Measurements from ENCODE around the gene OR10G3. TPM values are rescaled to one million over a fixed set of nuclear protein-coding genes. Genes with fewer than 3 reads are reported as not detected.
A peak's percentile ranks its signal among the peaks of the same experiment; 100 is the strongest.

Gene OR10G3
- total and polyA plus RNA-seq, 2 of the 13 experiments (the other 11 are each of a cell fraction or from before 2014, with no cell fraction given), result not detected

- TF ChIP-seq ARID3A (IDR thresholded peaks at IDR 0.05; ENCODE audit: low read depth, low read length) (no peak), SAP130 (CRISPR knock-in tag; IDR thresholded peaks at IDR 0.05; ENCODE audit: low read depth) (0 out of 2 replicates have a peak, but pooled peaks have one; percentile 17), ZNF841 (CRISPR knock-in tag; IDR thresholded peaks at IDR 0.05; ENCODE audit: borderline replicate concordance) (no peak)
Measured at GRCh38 chr14:21520767-21521166, 59.1 kb downstream of the OR10G3 start (continued).

GRCh38 chr14:21518725-21519124 lies 61.2 kb downstream of the OR10G3 start:
- FAIRE-seq (no peak), DNase-seq (ENCODE audit: low spot score) (no peak), ATAC-seq (no peak)
- H3K27me3 ChIP-seq (ENCODE audit: control insufficient read depth in 1 of 2, insufficient read depth in 2 of 2, low read length in 2 of 2), result no peaks in the 10 kb centered on the region
- H2AFZ ChIP-seq (ENCODE audit: low read length), result no peak overlapping the region
- no peak overlapping the region for H3K27ac ChIP-seq (ENCODE audit: extremely low read length, insufficient read depth, low read length)
- intact Hi-C loops (cut with micrococcal nuclease; ENCODE audit: unreplicated experiment), result no loop called here
- no peak overlapping the region for H3K4me3 ChIP-seq (replicated peaks in 1 of 3; ENCODE audit: insufficient read depth in 1 of 3, low read depth in 2 of 3, low read length in 3 of 3)
- no peak overlapping the region for H3K4me2 ChIP-seq (ENCODE audit: low read depth, low read length)
- H3K9ac ChIP-seq (ENCODE audit: insufficient read depth, low read depth, low read length), result no peak overlapping the region
- 82% methylated on average over 2 of the region's 2 CpGs for WGBS (ENCODE audit: low lambda C conversion rate)
- in situ Hi-C loops (cut with HindIII; ENCODE audit: extremely low pct_ligation_motif_present, low pct_unique_long_range_greater_than_20kb), result no loop called here
- no peak for TF ChIP-seq ZMYM3 (CRISPR knock-in tag; IDR thresholded peaks at IDR 0.05)
- no peak for TF ChIP-seq ZNF530 (CRISPR knock-in tag; IDR thresholded peaks at IDR 0.05; ENCODE audit: low read depth)
- no peak for TF ChIP-seq SNAPC4 (CRISPR knock-in tag; IDR thresholded peaks at IDR 0.05)
- no peak for TF ChIP-seq NR0B2 (CRISPR knock-in tag; IDR thresholded peaks at IDR 0.05)
- no peak for TF ChIP-seq ISX (CRISPR knock-in tag; conservative IDR thresholded peaks at IDR 0.05)
- no peak for TF ChIP-seq PBX2 (CRISPR knock-in tag; IDR thresholded peaks at IDR 0.05)
- TF ChIP-seq ZFY (CRISPR knock-in tag; IDR thresholded peaks at IDR 0.05), result no peak
- TF ChIP-seq MEIS1 (CRISPR knock-in tag; IDR thresholded peaks at IDR 0.05; ENCODE audit: borderline replicate concordance), result no peak
- TF ChIP-seq FOXA1 (IDR thresholded peaks at IDR 0.05), result no peak
- no peak for TF ChIP-seq FOXA1 (CRISPR knock-in tag; IDR thresholded peaks at IDR 0.05)
- TF ChIP-seq RNF2 (conservative IDR thresholded peaks at IDR 0.05; ENCODE audit: low read depth), result no peak
- TF ChIP-seq NR2F1 (CRISPR knock-in tag; IDR thresholded peaks at IDR 0.05), result no peak
- TF ChIP-seq ZNF230 (CRISPR knock-in tag; IDR thresholded peaks at IDR 0.05), result no peak
- POLR2A ChIA-PET, result no interaction called here
- H3K79me2 ChIP-seq (ENCODE audit: insufficient read depth, low read length), result no peaks in the 10 kb centered on the region
- no peaks in the 10 kb centered on the region for H3K9me3 ChIP-seq (ENCODE audit: low read length)
- no peaks in the 10 kb centered on the region for H3K36me3 ChIP-seq (replicated peaks in 1 of 2; ENCODE audit: control insufficient read depth in 1 of 2, insufficient read depth in 2 of 2, low read length in 2 of 2)
- peaks cover 28% of the 10 kb centered on the region for H3K4me1 ChIP-seq (ENCODE audit: insufficient read depth, low read length)
- CTCF ChIA-PET (ENCODE audit: low intra/inter-chr PET ratio, low total read pairs), result no interaction called here
- no TSS peak for BruUV-seq (replicated peaks)
- H4K20me1 ChIP-seq (ENCODE audit: insufficient read depth, low read length), result no peaks in the 10 kb centered on the region

Measured in HepG2 (cell line).